Measurements from ENCODE around the gene CLK2.
"Not testable (repeated sequence)": the region's sequence is repeated elsewhere in the genome, so short reads cannot be mapped to it uniquely, and the experiment has no call there.

The CLK2 gene

GRCh38 chr1:155241069-155241679 is 32.1 kb downstream of the CLK2 start:
- DNase-seq: peak; percentile 74 to 83

DNA sequence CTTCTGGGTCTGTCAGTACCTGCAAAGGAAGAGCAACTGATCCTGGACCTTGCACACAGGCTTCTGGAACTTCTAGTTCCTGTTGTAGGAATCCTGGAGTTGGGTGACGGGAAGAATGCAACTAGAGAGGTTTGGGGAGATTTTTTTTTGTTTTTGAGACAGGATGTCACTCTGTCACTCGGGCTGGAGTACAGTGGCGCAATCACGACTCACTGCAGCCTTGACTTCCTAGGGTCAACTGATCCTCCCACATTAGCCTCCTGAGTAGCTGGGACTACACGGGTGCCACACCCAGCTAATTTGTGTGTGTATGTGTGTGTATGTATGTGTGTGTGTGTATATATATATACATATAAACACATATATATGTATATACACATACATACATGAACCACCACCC is 36.9 kb downstream of the CLK2 start:
- no peak for DNase-seq

- peak in 1 of 2 donors; percentile 39 for DNase-seq
These were observed 37.9 kb downstream of the CLK2 start for GRCh38 chr1:155235375-155235774.

GRCh38 chr1:155233502-155233901 is 39.8 kb downstream of the CLK2 start:
- not testable (repeated sequence) for DNase-seq

DNA sequence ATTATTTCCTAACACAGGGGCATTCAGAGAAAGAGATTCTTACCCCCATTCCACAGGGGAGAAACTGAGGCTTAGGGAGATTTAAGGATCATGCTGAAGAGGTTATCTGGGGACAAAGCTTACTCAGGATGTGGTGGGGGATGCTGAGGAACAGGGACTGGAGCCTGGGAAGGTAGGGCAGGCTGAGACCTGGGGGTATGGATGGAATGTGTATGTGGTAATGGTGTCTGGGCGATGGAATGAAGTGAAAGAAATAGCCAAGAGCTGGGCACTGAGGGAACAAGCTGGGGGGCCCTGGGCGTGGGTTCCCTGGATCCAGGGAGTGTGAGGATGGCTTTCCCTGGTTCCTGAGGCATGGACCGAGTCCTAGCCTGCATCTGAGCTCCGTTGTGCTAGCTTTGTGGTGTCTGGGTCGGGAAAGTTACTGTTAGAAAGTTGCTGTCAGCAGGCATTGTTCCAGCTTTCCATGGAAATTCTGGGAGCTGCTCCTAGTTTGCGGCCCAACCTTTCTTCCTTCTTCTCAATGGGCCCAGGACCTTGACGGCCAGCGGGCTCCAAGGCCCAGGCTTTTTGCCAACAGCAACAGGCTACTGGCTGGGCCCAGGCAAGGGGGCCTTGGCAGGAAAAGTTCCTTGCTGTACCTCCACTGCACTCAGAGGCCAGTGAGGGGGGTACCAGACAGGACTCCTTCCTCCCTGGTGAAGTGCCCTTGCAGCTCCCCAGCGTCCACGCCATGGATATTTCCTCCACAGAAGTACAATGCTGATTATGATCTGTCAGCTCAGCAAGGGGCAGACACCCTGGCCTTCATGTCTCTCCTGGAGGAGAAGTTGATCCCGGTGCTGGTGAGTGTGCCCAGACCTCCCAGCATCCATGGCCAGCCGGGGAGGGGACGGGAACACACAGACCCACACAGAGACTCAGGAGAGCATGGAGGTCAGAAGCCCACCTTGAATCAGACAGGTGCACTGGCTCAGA is 41.0 kb downstream of the CLK2 start:
- DNase-seq: not testable (repeated sequence)

DNA sequence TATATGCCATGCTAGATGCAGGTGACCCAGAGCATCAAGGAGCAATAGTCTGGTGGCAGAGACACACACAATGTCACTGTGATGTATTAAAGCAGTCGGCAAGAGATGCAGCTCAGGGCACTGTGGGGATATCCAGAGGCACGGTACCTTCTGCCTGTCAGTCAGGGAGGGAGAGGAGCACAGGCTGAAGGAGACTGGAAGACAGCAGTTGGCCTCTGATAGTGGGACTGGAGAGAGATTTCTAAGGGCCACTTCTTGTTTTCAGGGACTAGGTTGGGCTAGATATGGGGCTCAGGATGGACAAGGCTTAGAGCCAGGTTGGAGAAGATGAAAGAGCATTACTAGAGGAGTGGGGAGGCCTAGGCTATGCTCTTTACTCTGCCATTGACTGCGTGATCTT is 42.0 kb downstream of the CLK2 start:
- not testable (repeated sequence) for DNase-seq

- no peak for DNase-seq
These were observed 45.2 kb downstream of the CLK2 start for GRCh38 chr1:155228096-155228427.

GRCh38 chr1:155227261-155228095 is 45.8 kb downstream of the CLK2 start:
- peak; percentile 99 for DNase-seq

DNA sequence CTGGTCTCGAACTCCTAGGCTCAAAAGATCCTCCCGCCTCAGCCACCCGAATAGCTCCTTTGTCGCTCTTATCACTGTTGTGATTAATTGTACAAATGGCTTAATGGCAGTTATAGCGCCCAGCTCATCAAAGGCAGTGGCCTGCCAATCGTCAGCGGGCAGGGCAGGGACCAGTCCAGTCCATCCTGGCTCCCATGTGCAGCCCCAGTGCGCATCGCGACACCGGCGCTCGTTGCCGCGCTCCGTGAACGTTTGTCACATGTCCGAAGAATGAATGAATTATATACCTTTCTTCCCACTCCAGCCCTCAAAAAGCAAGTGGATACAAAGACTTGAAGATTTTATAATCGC is 46.4 kb downstream of the CLK2 start:
- DNase-seq: no peak

DNA sequence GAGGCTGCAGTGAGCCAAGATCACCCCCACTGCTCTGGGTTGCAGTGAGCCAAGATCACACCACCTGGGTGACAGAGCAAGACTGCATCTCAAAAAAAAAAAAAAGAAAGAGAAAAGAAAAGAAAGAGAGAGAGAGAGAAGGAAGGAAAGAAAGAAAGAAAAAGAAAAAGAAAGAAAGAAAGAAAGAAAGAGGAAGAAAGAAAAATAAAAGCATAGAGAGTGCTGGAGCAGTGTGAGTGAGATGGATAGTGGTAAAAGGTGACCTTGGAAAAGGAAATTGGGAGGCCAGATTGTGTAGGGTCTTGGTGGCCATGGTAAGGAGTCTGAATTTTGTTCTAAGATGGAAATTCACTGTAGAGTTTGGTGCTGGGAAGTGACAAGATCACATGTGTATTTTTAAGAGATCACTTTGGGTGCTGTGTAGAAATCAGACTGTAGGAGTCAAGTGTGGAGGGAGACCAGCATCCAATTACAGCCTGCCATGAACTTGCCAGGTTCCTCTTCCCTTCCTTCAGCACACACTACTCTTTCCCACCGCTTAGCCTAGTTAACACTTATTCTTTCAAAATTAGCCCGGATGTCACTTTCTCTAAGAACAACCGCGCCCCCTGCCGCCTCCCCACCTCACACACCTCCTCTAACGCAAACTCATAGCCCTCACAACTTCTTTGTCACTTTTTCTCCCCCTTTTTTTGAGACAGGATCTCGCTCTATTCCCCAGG is 47.0 kb downstream of the CLK2 start:
- peak; percentile 84 to 88 for DNase-seq

GRCh38 chr1:155225404-155225759 is 47.9 kb downstream of the CLK2 start:
- not testable (repeated sequence) for DNase-seq

- DNase-seq: no peak
These were observed 50.3 kb downstream of the CLK2 start for GRCh38 chr1:155223047-155223446.

DNA sequence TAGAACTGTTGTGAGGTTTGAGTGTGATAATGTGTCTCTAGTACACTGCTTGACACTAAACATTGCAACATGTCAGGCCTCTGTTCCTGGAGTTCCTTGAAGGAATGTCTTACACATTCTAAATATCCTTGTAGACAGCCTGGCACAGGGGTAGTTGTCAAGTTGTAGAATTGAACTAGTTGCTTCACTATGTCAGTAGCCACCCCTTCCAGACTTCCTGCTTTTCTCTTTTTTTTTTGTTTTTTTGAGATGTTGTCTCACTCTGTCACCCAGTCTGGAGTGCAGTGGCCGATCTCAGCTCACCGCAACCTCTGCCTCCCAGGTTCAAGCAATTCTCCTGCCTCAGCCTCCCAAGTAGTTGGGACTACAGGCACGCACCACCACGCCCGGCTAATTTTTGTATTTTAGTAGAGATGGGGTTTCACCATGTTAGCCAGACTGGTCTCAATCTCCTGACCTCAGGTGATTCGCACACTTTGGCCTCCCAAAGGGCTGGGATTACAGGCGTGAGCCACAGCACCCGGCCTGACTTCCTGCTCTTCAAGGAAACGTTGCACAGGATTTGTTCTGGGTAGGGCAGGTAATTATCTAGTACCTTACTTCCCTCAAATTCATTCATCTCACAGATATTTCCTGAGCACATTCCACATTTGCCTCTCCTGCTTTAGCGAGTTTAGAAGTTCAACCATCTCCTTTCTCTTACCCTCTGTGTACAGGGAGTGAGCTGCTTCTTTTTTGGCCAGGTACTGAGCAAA is 52.9 kb downstream of the CLK2 start:
- DNase-seq: not testable (repeated sequence)

GRCh38 chr1:155219592-155220031 is 53.7 kb downstream of the CLK2 start:
- peak; percentile 35 to 47 for DNase-seq

GRCh38 chr1:155218854-155219591 is 54.3 kb downstream of the CLK2 start:
- peak; percentile 43 to 52 for DNase-seq

DNA sequence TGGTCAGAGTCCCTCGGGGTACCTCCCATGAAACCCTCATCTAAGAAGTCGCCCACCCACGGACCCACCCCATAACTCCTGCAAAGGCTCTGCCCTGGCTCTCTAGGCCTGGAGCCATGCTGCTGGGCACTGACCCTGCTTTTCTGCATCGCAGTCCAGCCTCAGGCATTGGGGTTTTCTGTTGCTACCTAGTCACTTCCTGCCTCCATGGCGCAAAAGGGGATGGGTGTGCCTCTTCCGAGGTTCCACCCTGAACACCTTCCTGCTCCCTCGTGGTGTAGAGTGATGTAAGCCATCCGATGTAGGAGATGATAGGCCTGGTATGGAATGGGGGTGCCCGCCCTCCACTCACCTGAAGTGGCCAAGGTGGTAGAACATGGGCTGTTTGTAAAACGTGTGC is 58.6 kb downstream of the CLK2 start:
- DNase-seq: peak in 1 of 2 donors; percentile 45

Data from CD4-positive, alpha-beta T cell treated with Interferon alpha-2 for 1 hour (primary cell).